Measurements from ENCODE around the gene BUD31. TPM values are rescaled to one million over a fixed set of nuclear protein-coding genes. Genes with fewer than 3 reads are reported as not detected.

The BUD31 gene
- total and polyA plus RNA-seq, 2 of the 8 experiments (the other 6 are each of a cell fraction or from before 2014, with no cell fraction given): 46.7 to 114 TPM

GRCh38 chr7:99457650-99458493 lies 49.1 kb downstream of the BUD31 start (continued):
- no peak for TF ChIP-seq RXRA (IDR thresholded peaks at IDR 0.05; ENCODE audit: insufficient read depth, low read depth, low read length)
- TF ChIP-seq POLR2A (IDR thresholded peaks at IDR 0.05; ENCODE audit: control extremely low read depth in 1 of 2, low read depth in 2 of 2, low read length in 2 of 2): peak; percentile 28 to 40
- no peak for TF ChIP-seq FOSL1 (IDR thresholded peaks at IDR 0.05; ENCODE audit: insufficient read depth, low read depth, low read length)
- no peak for TF ChIP-seq CREB1 (IDR thresholded peaks at IDR 0.05)
